Amniotic epithelial cell (primary cell): Measurements from ENCODE around the gene PLEKHA4.
A peak's percentile ranks its signal among the peaks of the same experiment; 100 is the strongest.
"Not testable (repeated sequence)": the region's sequence is repeated elsewhere in the genome, so short reads cannot be mapped to it uniquely, and the experiment has no call there.

ENCODE experiments used
- DNase-seq: peaks from one replicate; pipeline ENCODE4 v3.0.0-alpha.2; 2010; ENCODE audit warnings: low read depth

PLEKHA4 gene, protein sequence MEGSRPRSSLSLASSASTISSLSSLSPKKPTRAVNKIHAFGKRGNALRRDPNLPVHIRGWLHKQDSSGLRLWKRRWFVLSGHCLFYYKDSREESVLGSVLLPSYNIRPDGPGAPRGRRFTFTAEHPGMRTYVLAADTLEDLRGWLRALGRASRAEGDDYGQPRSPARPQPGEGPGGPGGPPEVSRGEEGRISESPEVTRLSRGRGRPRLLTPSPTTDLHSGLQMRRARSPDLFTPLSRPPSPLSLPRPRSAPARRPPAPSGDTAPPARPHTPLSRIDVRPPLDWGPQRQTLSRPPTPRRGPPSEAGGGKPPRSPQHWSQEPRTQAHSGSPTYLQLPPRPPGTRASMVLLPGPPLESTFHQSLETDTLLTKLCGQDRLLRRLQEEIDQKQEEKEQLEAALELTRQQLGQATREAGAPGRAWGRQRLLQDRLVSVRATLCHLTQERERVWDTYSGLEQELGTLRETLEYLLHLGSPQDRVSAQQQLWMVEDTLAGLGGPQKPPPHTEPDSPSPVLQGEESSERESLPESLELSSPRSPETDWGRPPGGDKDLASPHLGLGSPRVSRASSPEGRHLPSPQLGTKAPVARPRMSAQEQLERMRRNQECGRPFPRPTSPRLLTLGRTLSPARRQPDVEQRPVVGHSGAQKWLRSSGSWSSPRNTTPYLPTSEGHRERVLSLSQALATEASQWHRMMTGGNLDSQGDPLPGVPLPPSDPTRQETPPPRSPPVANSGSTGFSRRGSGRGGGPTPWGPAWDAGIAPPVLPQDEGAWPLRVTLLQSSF

DNA sequence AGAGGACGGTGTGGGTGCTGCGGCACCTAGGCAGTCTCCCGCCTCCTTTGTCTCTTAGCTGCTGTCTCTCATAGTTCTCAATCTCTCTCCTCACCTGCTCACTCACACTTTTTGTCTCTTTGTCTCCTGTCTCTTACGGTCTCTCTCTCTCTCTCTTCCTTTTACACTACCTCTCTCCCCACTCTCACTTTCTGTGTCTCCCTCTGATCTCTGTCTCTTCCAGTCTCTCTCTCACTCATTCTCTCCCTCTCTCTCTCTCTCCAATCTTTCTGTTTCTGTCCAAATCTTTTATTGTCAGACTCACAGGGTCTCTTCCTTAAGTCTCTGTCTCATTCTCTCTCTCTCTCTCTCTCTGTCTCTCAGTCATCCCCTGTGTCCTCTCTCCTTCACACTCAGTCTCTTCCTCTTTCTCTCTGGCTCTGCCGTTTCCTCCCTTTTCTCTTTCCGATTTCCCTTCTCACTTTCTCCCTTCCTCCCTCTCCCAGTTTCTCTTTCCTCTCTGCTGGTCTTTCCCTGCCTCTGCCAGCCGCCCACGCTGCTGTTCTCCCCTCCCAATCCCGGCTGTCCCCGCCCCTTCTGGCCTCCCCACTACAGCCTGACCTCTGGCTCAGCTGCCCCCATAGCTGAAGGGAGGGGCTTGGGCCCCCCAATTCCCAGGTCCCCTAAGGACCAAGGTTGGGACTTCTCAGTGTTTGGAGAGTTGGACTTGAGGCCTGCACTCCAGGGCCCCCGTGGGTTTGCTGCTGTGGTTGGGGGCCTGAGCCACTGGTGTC, at the start of gene PLEKHA4:
Gene PLEKHA4 (minus strand): TSS at position 504 of the 773 bp plus-strand sequence. CDS start 997 bp downstream, outside the sequence.
- DNase-seq, result peak; percentile 37

DNA sequence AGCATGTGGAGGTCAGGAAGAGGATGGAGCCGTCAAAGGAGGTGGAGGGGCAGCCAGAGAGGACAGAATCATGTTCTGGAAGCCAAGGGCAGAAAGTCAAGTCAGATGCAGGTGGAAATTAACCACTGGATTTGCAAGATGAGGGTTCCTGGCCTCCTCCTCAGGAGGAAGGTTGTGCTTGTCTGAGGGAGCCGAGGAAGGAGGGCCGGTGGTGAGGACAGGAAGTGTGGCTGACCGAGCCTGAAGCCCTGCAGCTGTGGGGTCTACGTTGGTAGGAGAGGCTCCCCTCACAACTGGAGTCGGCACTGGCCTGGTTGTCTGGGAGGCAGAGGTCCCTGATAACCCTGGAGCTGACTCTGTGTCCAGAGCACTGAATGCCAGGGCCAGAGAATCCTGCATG, 49.7 kb upstream of the PLEKHA4 start:
- DNase-seq, result no peak

DNA sequence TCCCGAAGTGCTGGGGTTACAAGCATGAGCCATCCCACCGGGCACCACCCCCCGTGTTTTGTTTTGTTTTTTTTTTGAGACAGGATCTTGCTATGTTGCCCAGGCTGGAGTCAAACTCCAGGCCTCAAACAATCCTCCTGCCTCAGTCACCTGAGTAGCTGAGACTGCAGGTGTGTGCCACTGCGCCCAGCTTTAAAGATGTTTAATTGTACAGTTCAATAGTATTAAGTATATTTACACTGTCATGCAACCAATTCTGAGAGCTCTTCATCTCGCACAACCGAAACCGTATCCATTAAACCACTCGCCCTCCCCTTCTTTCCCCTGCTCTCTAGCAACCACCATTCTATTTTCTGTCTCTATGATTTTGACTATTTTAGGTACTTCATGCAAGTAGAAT, 47.3 kb upstream of the PLEKHA4 start:
- no peak for DNase-seq

DNA sequence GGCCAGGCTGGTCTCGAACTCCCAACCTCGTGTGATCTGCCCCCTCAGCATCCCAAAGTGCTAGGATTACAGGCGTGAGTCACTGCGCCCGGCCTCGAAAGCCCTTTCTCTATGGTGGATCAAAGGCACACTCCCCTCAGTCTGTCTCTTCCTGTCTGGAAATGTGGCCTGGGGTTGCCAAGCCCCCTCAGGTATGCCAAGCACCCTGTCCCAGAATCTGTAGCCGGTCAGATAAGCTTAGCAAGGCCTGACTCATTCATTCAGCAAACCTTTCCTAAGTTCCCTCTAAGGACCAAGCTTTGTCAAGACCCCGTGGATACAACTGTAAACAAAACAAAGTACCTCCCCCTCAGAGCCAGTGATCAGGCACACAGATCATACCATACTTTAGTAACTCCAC, 45.8 kb upstream of the PLEKHA4 start:
- DNase-seq, result peak; percentile 26

DNA sequence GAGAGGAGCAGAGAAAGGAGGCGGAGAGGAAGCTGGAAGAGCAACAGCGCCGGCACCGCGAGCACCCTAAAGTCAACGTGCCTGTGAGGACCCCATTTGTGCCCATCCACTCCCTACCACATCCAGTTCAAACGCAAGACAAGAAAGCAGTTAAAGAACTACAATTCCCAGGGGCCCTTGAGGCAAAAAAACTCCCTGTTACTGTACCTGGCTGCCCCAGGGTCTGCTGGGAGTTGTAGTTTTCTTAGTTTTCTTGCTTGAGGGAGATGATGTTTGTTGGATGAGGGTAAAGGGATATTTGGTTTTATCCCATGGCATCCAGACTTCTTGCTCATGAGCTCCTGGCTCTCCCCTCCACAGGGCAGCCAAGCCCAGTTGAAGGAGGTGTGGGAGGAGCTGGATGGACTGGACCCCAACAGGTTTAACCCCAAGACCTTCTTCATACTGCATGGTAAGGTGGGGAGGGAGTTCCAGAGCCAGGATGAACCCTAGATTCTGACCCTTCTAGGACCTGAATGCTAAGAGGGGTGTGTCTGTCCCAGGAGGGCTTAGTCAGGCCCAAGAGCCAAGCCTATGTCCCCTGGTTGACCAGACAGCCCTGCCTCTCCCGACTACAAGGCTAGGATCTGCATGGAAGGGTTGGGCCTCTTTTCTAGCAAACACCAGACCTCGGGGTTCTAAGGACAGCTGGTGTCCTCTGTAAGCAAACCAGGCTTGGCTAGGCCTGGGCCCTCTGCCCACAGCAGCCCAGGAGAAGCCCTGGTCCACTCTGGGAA, 44.9 kb upstream of the PLEKHA4 start:
- DNase-seq, result no peak

DNA sequence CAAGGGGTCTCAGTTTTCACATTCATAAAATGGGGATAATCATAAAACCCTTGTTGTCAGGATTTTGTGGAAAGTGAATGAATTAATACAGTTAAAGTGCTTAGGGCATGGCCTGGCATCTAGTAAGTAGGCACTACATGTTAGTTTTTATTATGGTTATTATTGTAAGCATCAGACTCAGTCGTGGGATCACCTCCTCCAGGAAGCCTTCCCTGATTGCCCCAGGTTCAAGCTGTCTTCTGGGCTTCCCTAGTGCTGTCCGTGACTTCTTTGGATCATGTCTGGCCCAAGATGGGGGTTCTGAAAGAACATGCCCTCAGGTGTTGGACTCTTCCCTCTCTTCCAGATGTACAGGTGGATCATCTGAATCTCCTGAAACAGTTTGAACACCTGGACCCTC, 42.4 kb upstream of the PLEKHA4 start:
- DNase-seq, result no peak

DNA sequence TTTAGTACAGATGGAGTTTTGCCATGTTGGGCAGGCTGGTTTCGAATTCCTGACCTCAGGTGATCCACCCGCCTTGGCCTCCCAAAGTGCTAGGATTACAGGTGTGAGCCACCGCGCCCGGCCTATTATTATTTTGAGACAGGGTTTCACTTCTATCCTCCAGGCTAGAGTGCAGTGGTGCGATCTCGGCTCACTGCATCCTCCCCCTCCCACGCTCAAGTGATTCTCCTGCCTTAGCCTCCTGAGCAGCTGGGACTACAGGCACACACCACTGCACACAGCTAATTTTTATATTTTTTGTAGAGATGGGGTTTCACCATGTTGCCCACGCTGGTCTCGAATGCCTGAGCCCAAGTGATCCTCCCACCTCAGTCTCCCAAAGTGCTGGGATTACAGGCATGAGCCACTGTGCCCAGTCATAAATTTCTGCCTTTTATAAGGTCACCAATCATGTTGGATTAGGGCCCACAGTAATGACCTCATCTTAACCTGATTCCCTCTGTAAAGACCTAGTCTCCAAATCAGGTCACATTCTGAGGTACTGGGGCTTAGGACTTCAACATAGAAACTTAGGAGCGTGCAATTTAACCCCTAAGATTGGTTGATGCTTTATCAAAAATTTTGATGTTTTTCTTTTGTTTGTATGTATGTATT, 41.1 kb upstream of the PLEKHA4 start:
- DNase-seq, result not testable (repeated sequence)

DNA sequence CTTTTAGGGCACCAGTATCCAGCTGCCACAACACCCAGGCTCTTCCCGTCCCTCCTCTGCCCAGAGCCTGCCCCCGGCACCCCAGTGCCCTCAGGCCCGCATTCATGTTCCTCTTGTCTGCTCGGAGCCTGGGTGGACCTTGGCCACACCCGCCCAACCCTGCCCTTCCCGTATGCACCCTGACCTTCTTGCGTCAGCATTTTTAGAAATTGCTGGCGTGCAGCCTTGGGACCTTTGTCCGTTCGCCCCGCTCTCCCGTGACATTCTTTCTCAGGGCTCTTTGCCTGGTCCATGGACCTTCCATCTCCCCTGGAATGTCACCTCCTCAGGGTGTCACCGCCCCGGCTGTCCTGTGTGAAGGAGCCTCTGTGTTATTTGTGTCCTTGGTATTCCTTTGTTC, 39.3 kb upstream of the PLEKHA4 start:
- no peak for DNase-seq

DNA sequence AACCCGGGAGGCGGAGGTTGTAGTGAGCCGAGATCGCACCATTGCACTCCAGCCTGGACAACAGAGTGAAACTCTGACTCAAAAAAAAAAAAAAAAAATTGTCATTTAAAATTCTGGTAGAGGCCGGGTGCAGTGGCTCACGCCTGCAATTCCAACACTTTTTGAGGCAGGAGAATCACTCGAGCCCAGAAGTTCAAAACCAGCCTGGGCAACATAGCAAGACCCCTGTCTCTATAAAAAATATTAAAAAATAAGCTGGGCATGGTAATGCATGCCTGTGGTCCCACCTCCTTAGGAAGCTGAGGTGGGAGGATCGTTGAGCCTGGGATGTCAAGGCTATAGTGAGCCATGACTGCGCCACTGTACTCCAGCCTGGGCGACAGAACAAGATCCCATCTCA, 37.9 kb upstream of the PLEKHA4 start:
- no peak for DNase-seq

DNA sequence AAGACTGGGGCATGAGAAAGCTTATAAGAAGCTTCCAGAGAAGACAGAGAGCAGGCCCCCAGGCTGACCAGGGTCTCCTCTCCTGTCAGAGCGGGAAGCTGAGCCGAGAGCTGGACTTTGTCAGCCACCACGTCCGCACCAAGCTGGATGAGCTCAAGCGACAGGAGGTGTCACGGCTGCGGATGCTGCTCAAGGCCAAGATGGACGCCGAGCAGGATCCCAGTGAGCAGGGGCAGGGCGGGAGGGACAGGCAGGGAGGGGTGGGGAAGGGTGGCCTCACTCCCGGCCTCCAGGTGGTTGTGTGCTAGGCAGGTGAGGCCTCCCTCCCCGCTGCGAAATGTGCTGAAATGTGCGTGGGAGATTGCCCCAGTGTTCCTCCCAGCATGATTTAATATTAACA, 37.2 kb upstream of the PLEKHA4 start:
- DNase-seq, result no peak

DNA sequence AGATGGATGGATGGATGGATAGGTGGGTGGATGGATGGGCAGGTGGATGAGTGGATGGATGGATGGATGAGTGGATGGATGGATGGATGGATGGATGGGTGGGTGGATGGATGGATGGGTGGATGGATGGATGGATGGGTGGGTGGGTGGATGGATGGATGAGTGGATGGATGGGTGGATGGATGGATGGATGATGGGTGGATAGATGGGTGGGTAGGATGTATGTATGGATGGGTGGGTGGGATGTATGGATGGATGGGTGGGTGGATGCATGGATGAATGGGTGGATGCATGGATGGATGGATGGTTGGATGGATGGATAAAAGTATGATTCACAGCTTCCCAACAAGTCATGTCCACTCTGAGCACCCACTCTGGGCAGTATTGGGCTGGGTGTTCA, 35.4 kb upstream of the PLEKHA4 start:
- not testable (repeated sequence) for DNase-seq

DNA sequence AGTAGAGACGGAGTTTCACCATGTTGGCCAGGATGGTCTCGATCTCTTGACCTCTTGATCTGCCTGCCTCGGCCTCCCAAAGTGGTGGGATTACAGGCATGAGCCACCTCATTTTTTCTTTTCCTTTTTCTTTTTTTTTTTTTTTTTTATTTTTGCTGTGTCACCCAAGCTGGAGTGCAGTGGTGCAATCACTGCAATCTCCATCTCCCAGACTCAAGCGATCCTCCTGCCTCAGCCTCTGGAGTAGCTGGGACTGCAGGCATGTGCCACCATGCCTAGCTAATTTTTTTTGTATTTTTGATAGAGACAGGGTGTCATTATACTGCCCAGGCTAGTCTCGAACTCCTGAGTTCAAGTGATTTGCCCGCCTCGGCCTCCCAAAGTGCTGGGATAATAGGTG, 33.9 kb upstream of the PLEKHA4 start:
- DNase-seq, result not testable (repeated sequence)

DNA sequence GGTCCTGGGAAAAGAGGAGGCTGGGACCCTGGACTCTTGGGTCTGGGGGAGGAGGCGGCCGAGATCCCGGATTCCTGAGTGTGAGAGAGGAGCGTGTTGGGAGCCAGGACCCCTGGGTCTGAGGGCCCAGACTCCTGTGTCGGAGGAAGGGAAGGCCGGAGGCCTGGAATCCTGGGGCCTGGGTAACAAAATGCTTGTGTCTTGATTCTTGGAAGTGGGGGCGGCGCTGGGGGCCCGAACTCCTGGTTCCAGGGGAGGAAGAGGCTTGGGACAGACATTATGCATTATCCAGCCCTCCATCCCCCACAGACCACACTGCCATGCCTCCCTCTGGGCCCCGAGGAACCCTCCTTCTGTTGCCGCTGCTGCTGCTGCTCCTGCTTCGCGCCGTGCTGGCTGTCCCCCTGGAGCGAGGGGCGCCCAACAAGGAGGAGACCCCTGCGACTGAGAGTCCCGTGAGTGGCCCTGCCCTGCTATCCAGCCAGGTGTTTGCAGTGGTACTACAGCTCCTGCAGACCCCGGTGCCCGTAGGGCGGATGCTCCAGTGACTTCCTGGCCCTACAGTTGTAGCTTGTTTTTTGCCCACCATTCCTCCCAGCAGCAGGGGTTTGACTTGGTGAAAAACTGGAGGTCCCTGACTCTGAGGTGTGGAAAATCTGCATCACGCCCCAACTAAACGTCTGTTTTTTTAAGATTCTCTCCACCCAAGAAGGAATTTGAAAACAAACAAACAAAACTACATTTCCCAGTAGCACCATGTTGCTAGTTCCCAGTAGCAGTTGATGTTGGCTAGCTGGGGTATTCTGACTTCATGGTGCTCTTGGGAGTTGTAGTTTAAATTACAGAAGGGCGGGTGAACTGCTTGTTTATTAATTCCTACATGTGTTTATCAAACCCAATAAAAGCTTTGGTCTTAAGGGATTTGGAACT, 32.3 kb upstream of the PLEKHA4 start:
- peak; percentile 55 for DNase-seq

DNA sequence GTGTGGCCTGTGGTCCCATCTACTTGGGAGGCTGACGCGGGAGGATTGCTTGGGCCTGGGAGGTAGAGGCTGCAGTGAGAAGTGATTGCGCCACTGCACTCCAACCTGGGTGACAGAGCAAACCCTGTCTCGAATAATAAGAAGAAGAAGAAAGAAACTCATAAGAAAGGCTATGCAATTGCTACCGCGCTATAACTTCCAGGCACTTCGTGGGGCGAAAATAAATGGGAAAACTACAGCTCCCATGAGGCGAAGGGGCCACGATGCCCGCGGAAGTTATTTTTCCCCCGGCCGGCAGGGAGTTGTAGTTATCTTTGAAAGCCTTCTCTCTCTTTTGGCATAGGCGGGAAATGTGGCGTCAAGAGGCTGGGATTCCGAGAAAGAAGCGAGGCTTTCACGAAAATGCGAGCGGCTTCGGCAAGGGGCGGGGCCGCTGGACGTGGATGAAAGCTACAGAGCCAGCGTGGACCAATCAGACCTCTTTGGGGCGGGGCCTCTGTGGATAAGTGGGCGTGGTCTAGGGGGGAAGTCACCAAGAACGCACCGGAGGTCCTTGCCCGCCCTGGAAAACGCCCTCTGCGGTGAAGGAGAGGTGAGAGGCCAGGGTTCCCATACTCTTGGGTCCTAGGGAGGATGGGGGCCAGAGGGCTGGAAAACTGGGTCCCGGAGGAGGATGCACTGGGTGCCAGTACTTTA, 31.5 kb upstream of the PLEKHA4 start, which contains the start of gene NUCB1:
Gene NUCB1 (plus strand): TSS at position 532 of the 696 bp plus-strand sequence. CDS start 485 bp downstream, outside the sequence.
- DNase-seq, result peak; percentile 97

DNA sequence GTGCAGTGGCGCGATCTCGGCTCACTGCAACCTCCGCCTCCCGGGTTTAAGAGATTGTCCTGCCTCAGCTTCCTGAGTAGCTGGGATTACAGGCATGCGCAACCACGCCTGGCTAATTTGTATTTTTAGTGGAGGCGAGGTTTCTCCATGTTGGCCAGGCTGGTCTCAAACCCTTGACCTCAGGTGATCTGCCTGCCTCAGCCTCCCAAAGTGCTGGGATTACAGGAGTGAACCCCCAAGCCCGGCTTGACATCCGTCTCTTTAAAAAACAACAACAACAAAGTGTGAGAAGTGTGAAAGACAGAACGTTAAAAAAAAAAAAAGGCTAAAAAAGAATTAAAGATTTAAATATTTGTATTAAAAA, 31.0 kb upstream of the PLEKHA4 start:
- DNase-seq, result not testable (repeated sequence)

DNA sequence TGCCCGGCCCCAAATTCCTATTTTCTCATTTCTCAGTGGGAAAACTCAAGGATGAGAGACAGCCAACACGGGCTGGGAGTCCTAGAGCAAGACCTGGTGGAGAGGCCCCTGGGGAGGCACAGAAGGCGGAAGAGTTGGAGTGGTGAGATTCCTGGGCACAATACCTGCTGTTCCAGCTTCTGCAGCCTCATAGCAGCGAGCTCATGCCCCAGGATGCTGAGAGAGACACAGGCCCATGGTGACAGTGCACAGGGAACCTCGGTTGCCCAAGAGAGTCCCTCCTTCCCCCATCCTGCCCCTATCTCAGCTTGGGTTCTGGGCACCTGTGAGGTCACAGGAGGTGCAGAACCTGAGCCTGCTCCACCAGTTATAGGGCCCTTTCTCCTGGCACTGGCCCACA, 28.8 kb upstream of the PLEKHA4 start:
- no peak for DNase-seq

DNA sequence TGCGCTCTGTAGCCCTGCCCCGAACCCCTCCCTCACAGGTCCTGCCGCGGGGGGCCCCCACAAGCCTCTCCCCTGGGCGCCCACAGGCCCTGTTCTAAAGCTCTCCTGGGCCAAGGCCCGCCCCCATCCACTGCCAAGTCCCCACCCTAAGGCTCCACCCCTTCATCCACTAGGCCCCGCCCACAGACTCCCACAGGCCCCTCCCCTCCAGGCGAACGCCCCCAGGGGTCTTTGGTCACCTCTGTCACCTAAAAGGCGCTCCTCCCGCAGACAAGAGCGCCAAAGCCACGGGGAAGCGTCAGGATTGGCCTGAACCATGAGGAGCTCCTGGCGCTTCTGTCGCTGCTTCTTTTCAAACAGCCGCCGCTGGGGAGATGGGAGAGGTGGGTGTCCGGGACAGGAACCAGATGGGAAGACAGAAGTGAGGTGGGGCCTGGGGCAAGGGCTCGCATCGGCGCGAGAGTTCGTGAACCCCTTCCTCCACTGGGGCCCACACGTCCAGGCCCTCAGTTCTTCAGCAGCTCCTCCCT, 27.8 kb upstream of the PLEKHA4 start:
- no peak for DNase-seq

DNA sequence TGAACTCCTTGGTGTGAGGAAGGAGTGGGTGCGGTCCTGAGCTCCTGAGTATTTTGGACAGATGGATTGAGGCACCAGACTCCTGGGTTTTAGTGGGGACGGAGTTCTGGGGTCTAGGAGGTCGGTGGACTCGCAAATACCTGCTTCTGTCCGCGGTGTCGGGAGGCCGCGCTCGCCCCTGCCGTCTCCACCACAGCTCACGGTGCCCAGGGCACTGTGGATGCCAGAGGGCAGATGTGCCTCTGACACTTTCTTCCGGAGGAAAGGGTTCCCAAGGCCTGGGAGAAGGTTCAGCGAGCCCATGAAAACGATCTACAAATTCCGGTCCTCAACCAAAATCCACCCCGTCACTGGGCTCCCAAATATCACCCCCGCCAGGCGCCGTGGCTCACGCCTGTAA, 26.8 kb upstream of the PLEKHA4 start:
- no peak for DNase-seq

DNA sequence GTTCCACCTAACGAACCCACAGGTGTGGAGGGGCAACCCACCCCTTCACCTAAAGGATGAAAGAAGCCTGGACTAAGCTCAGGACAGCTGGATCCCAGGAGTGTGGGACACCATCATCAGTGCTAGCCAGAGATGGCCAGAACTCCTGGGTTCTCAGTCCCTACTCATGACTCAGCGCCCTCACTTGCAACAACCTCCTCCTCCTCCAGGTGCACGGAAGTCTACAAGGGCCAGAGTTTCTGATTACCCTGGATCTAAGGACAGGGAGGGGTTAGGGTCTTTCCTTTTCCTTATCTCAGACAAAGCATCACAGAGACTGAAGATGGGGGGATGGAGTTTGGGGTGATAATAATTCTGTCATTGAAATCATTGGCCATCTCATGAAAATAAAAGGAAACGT, 22.1 kb upstream of the PLEKHA4 start:
- DNase-seq, result no peak
